AG09309 (cell line): ENCODE data around the gene S100A4.

Experiments used
- DNase-seq: peaks from one replicate; pipeline ENCODE4 v3.0.0-alpha.2; 2010; ENCODE audit warnings: low read depth
- H3K4me3 ChIP-seq: 2 replicates; pipeline ENCODE4 v1.5.1; 2011; ENCODE audit warnings: mild to moderate bottlenecking, low read depth, low read length, moderate library complexity; ENCODE audit not compliant: control insufficient read depth
- TF ChIP-seq, protein P1 (sequence below): IDR thresholded peaks from 2 replicates; pipeline ENCODE4 v1.5.1; 2011; ENCODE audit warnings: mild to moderate bottlenecking, low read depth, low read length, inconsistent platforms; ENCODE audit not compliant: insufficient read depth, control insufficient read depth; ENCODE audit errors: missing control alignments

S100A4 gene

DNA sequence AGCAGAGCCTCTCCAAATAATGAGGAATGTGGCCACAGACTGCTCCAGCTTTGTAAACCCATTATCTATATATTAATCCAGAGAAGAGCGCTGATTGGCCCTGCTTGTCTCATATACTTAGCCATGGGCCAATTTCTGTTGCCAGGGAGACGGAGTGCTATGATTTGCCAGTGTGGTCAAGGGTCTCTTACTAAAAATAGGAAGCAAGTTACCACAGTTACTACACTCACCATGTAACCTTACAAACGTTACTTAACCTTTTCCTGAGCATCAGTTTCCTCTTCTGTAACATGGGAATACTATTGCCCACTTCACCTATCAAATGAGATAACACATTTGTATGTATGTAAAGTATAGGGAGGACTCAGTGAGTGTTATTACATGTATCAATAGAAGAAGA lies 27.7 kb upstream of the S100A4 start:
- DNase-seq: no peak
- TF ChIP-seq, protein P1, sequence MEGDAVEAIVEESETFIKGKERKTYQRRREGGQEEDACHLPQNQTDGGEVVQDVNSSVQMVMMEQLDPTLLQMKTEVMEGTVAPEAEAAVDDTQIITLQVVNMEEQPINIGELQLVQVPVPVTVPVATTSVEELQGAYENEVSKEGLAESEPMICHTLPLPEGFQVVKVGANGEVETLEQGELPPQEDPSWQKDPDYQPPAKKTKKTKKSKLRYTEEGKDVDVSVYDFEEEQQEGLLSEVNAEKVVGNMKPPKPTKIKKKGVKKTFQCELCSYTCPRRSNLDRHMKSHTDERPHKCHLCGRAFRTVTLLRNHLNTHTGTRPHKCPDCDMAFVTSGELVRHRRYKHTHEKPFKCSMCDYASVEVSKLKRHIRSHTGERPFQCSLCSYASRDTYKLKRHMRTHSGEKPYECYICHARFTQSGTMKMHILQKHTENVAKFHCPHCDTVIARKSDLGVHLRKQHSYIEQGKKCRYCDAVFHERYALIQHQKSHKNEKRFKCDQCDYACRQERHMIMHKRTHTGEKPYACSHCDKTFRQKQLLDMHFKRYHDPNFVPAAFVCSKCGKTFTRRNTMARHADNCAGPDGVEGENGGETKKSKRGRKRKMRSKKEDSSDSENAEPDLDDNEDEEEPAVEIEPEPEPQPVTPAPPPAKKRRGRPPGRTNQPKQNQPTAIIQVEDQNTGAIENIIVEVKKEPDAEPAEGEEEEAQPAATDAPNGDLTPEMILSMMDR: no peak
- no peak overlapping the region for H3K4me3 ChIP-seq

- peak; percentile 70 for DNase-seq
- no peak overlapping the region for H3K4me3 ChIP-seq
- TF ChIP-seq, protein P1: peak; percentile 94
Measured at GRCh38 chr1:153572569-153573015, 27.0 kb upstream of the S100A4 start.

DNA sequence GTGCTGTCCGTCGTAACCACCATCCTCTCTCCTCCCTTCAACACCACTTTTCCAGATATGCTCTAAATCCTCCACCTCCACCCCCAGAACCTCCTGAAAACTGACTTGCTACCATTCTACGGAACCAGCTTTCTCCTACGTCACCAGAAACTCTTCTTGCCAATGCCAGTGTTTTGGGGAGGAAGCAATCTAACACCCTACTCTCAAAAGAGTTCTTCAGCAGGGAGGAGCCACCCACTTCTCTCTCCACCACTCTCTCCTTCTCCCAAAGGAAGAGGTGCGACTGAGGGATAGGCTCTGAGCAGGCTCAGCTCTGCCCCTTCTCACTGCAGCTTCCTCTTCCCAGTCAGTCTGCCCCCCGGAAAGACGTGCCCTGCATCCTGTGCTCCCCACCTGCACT lies 26.1 kb upstream of the S100A4 start:
- DNase-seq: no peak
- no peak overlapping the region for H3K4me3 ChIP-seq
- TF ChIP-seq, protein P1: no peak

GRCh38 chr1:153570874-153571273 lies 25.3 kb upstream of the S100A4 start:
- TF ChIP-seq, protein P1: no peak
- DNase-seq: no peak
- no peak overlapping the region for H3K4me3 ChIP-seq

DNA sequence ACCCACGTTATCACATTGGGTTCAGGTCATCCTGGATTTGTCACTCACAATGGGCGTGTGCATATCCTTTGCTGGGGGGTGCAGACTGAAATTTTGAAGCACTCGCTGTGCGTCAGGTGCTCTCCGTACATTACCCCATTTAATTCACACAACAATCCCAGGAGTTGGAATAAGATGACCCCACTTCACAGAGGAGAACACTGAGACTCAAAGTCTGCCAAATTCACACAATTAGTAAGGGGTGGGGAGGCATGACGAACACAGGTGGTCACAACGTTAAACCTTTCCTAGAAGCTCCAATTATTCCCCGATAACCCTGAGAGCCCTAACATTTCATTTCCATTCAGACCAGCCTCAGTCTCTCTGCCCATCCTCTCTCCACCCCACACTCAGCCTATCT lies 23.9 kb upstream of the S100A4 start:
- TF ChIP-seq, protein P1: no peak
- DNase-seq: no peak
- H3K4me3 ChIP-seq: no peak overlapping the region

DNA sequence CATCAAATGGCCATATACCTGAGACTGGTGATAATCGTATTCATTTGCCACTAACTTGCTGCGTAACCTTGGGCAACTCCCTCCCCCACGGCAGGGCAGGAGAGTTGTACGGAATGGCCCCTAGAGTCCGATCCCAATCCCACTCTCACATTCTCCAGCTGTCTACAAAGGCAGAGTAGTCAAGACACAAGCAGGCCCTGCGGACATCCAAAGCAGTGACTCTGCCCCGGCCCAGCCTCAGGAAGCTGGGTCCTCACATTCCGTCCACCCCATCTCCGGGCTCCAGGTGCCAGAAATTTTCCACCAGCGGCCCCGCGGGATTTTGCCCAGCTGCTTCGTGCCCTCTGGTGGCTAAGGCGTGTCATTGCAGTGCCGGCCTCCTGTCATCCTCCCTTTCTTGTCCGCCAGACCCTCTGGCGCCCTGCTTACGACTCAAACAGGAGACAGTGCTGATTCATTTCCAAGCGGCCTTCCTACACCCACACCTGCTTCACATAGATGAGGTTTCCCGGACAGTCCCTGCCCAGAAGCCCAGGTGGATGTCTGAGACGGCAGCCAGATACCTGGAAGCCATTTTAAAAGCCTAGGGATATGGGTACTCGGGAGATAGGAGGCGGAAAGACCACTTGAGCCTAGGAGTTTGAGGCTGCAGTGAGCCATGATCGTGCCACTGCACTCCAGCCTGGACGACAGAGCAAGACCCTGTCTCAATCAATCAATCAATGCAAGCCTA lies 22.9 kb upstream of the S100A4 start:
- DNase-seq: peak; percentile 58
- TF ChIP-seq, protein P1: peak; percentile 98
- H3K4me3 ChIP-seq: no peak overlapping the region; the same call in none of the 2 replicates
